ENCODE data around the gene NTM.

- TF ChIP-seq ARNT (IDR thresholded peaks at IDR 0.05) = no peak
- TF ChIP-seq ELF4 (IDR thresholded peaks at IDR 0.05) = no peak
- TF ChIP-seq CTBP1 (IDR thresholded peaks at IDR 0.05; ENCODE audit: borderline replicate concordance) = no peak
- no peak for TF ChIP-seq SP1 (IDR thresholded peaks at IDR 0.05)
- no peak for TF ChIP-seq HDGF (IDR thresholded peaks at IDR 0.05; ENCODE audit: borderline replicate concordance)
- no peak for TF ChIP-seq FOXM1 (IDR thresholded peaks at IDR 0.05; ENCODE audit: borderline replicate concordance)
- TF ChIP-seq FOXA1 (IDR thresholded peaks at IDR 0.05) = no peak
- no peak for TF ChIP-seq LEF1 (IDR thresholded peaks at IDR 0.05; ENCODE audit: borderline replicate concordance)
- TF ChIP-seq SUZ12 (IDR thresholded peaks at IDR 0.05) = no peak
- no peak for TF ChIP-seq TARDBP (IDR thresholded peaks at IDR 0.05)
- TF ChIP-seq PKNOX1 (IDR thresholded peaks at IDR 0.05) = no peak
Measured at GRCh38 chr11:131667566-131667965, 297.2 kb downstream of the NTM start.
